COLO668 (cell line): ENCODE data around the gene MSMP.

Source experiments
- DNase-seq: peaks from one replicate; lab custom pipeline; 2025; ENCODE audit not compliant: unreplicated experiment; lab: John Stamatoyannopoulos, UW

Gene MSMP

DNA sequence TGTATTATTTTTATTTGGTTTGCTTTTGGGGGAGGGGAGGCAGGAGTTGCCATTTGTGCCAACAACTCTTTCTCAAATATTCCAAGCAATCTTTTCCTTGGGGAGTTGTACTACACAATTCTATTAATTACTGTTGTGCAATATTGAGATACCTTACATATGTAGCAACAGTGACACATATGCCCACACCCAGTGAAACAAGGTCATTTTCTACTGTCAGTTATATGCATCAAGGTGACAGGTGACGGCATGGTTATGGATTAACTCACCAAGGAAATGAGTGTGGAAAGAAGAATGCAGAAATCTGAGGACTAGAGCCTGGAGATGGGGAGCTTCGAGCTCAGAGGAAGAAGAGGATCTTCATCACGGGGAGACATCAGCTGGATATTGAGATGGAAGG is 17.9 kb upstream of the MSMP start:
- no peak for DNase-seq

GRCh38 chr9:35771534-35771933 is 17.5 kb upstream of the MSMP start:
- peak; percentile 10 for DNase-seq

GRCh38 chr9:35771075-35771433 is 17.0 kb upstream of the MSMP start:
- no peak for DNase-seq

DNA sequence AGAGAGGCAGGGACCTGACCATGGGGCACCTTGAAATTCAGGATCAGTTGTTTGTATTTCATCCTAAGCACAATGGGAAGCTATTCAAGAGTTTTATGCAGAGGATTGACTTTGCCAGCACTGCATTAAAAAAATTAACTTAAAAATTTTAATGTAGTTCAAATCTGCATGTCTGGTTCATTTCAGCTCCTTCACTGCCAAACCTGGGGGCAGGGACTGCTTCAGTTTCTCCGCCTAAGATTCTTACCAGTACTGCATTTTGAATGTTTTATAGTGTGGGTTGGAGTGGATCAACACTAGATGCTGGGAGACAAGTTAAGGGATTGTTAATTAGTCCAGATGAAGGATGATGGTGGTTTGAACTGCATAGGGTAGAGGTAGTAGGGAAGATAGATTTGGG is 15.7 kb upstream of the MSMP start:
- no peak for DNase-seq

DNA sequence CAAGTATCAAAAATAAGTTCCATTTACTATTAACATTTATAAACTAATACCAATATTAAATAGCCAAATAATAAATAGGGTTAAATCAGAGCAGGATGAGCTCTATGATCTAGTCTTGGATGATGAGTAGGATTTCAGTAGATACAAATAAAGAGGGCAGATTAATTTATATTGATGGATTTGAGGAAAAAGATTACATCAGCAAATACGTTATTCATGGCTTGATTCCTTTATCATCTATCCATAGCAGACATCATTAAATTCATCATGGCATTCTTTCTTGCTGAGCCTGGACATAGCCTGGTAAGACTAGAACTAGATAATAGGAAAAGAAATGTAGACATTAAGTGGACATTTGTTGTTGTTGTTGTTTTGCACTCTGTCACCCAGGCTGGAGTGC is 13.4 kb upstream of the MSMP start:
- no peak for DNase-seq

- DNase-seq = no peak
Observed at GRCh38 chr9:35766997-35767396, 12.9 kb upstream of the MSMP start.

DNA sequence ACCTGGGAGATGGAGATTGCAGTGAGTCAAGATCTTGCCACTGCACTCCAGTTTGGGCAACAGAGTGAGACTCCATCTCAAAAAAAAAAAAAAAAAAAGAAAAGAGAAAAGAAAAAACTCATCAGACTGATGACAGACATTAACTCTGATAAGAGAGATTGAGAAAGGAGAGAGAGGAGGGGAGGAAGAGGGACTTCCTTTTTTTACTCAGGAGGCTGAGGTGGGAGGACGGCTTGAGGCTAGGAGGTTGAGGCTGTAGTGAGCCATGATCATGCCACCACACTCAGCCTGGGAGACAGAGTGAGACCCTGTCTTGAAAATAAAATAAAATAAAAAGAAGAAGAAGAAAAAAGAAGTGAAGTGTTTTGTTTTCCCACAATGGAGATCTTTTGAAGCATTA is 9.7 kb upstream of the MSMP start:
- no peak for DNase-seq

DNA sequence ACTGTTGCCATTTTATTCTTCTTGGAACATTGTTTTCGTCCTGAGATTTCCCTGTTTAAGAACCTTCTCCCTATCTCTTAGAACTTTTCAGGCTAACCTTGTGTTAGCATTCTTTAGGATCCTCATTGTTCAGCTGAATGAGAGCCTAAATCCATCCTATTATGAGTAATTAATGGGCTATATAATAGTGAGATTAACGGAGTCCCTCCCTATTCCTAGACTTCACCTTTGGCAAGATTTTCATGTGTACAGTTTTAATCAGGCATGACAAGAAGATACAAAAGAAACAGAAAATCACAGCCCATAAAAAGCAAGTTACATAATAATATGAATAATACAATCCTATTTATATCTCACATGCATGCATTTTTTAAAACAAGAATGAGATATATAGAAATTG is 9.1 kb upstream of the MSMP start:
- DNase-seq = no peak

- no peak for DNase-seq
Observed at GRCh38 chr9:35760651-35761050, 6.6 kb upstream of the MSMP start.

DNA sequence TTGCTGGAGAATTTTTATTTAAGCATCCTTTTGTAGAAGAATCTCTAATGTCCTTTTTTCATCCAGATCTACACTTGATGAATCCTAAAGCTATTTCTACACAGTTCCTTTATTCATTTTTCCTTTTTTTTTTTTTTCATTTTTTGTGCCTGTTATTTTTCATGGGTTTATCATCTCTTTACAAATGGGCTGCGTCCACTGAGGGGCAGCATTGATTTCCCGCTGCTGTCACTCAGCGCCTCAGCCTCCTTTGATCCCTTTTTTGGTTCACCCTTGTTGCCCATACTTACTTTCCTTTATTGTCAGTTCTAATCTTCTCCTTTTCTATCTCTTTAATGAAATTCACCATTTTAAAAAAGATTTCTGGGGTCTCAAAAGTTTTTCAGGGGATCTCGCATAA is 5.7 kb upstream of the MSMP start:
- DNase-seq = no peak

GRCh38 chr9:35758475-35759050 is 4.5 kb upstream of the MSMP start:
- no peak for DNase-seq

- no peak for DNase-seq
Observed at GRCh38 chr9:35757892-35758275, 3.8 kb upstream of the MSMP start.

- peak; percentile 80 for DNase-seq
Observed at GRCh38 chr9:35757226-35757891, 3.3 kb upstream of the MSMP start.

- DNase-seq = peak; percentile 89
Observed at GRCh38 chr9:35756275-35757225, 2.5 kb upstream of the MSMP start.

- no peak for DNase-seq
Observed at GRCh38 chr9:35755071-35755470, 995 bp upstream of the MSMP start.

DNA sequence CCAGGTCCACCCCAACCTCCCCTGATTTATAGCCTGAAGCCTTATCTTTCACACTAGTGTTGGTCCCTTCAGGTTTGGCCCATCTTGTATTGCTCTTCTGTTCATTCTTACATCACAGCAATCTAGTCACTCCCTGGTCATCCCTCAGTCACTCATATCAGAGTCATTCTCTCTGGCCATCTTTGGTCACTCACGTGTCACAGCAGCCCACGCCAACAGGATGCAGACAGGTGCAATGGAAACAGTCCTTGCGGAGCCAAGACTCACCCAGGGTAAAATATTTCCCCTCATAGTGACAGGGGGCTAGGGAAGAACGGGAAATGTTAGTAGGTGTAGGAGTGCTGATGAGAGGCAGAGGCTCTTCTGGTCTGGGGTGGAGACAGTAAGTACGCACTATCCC is 610 bp downstream of the MSMP start:
- DNase-seq = no peak

DNA sequence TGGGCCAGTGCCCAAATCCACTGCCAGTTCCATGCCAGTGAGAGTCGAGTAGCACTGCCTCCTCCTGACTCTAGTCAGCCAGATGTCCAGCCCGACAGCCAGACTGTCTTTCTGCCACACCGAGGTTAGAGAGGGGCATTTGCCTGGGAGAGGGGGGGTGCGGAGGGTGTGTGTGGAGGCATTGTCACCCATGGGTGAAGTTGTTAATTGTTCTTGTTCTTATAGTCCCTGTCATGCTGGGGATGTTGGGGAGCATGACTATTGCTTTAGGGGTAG is 3.9 kb downstream of the MSMP start:
- no peak for DNase-seq

DNA sequence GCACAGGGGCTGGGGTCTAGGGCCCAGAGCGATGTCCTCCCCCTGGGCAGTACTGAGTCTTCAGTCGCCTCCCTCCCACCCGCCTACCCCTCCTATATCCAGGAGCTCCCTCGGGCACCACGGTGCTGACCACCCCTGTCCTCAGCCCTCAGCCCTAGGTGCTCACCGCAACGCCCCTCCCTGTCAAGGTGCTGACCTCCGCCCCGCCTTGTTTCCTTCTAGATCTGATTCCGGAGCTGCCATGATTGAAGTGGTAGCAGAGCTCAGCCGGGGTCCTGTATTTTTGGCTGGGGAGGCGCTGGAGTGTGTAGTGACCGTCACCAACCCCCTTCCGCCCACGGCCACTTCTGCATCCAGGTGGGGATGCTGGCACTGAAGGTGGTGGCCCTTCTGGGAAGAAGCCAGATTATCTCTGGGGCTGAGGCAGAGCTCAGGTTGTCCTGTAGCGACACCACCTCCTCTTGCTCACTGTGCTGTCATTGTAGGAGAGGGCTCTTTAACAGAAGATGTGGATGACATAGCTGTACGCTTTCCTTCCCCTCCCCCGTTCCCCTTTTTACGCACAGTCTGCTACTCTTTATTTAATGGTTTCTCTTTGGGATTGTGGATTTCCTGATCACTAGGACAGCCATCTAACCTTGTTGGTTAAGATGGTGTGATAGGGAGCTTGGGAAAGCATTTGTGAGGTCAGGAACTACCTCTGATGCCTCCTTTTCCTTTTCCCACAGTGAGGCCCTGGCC is 4.4 kb downstream of the MSMP start:
- DNase-seq = peak; percentile 37

DNA sequence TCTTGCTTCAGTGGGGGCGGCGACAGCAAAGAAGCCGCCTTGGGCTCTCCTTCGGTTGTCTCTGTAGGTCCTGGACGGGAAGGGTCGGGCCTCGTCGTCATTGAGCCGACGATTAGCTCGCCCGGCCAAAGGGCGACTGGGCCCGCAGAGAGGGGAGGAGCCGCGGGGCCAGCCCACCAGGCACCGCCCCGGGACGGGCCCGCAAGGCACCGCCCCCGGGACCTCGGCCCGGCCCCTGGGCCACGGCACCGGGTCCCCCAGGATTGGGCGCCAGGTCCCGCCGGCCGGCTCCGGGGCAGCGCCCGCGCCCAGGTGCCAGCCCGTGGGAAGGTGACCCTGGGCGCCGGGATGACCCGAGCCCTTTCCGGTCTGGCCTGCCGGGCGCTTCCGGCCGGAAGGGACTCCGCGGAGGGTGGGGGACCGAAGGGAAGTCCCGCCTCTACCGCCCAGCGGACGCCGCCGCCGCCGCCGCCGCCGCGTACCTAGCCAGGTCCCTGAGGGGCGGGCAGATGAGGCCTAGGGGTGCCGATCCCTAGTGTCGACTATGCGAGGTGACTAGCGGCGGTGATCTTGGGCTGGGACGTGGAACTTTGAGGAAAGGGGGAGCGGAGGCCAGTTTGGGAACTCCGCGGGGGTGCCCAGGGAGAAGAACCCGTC is 5.1 kb downstream of the MSMP start, which contains the start of the genes GBA2 and RGP1:
GBA2 (minus strand) TSS at position 371 of the 657 bp plus-strand sequence. CDS start 524 bp downstream, outside the sequence.
RGP1 (plus strand) TSS at position 430 of the 657 bp plus-strand sequence. CDS start 469 bp downstream, outside the sequence.
- DNase-seq = peak; percentile 88

DNA sequence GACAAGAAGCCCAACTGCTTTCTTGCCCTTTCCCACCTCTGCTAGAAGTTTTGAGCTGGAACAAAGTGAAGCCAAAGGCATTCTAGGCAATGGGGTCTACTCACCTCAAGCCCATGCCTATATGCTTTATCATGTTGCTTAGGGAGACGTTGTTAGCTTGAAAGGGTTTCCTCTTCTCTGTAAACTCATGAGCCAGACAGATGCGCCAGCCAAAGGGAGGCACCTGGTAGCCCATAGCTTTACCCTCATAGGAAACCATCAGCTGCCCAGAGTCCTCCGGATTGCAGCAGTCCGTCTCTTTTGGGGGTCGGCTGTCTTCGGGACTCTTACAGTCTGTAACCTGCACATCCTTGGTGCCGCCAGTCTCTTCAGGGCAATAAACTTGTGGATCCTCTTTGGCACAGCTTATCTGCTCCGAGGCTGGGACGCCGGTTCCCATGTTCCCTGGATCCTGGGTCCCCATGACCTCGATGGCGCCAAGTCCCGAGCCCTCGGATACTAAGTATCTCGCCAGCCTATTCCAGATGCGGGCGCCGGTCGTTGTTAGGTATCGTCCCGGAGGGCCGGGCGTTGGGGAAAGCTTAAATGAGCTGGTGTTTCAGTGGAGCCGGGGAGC is 5.7 kb downstream of the MSMP start:
- no peak for DNase-seq
